ENCODE measurements around the gene BICD1. TPM values are rescaled to one million over a fixed set of nuclear protein-coding genes. Genes with fewer than 3 reads are reported as not detected.

Gene BICD1
- total RNA-seq, 1 experiment from 2014 or later = 41.3 TPM

GRCh38 chr12:32107359-32108267, 966 bp downstream of the BICD1 start:
- TF ChIP-seq CTCF (conservative IDR thresholded peaks at IDR 0.05) = no peak
- TF ChIP-seq EZH2 (IDR thresholded peaks at IDR 0.05; ENCODE audit: low read depth) = no peak
- H3K4me1 ChIP-seq (replicated peaks; ENCODE audit: insufficient read depth) = peaks cover 27% of the 10 kb centered on the region
- no peaks in the 10 kb centered on the region for H4K20me1 ChIP-seq (ENCODE audit: insufficient read depth)
- intact Hi-C loops (cut with micrococcal nuclease; ENCODE audit: unreplicated experiment) = loop anchor here (1.0 to 5.0 kb wide), 4 partner anchors 8 to 735 kb away; no protein-coding TSS in a partner anchor
- TSS peak; percentile 60 for BruUV-seq (replicated peaks)
- H3K27me3 ChIP-seq (ENCODE audit: insufficient read depth, low read depth) = no peaks in the 10 kb centered on the region
- no peaks in the 10 kb centered on the region for H3K9me3 ChIP-seq (ENCODE audit: insufficient read depth, low read depth)
- H3K79me2 ChIP-seq (ENCODE audit: low read depth) = peaks cover 48% of the 10 kb centered on the region
- H3F3A ChIP-seq (ENCODE audit: insufficient read depth, low read depth) = peaks cover 21% of the 10 kb centered on the region; the same call in 1 of the 2 replicates
- POLR2A ChIA-PET (ENCODE audit: unreplicated experiment) = interaction anchor here (0.6 to 1.1 kb wide), 2 partner anchors 8 to 185 kb away, joined by 4 to 6 read pairs; no protein-coding TSS in a partner anchor
- H3K27ac ChIP-seq = peak overlapping the region; percentile 71
- H2AFZ ChIP-seq = peak overlapping the region; percentile 93
- CTCF ChIA-PET = no interaction called here
- peak overlapping the region; percentile 80 for H3K4me2 ChIP-seq
- peak overlapping the region; percentile 93 for H3K4me3 ChIP-seq
- DNase-seq = peak; percentile 42 to 68
- no peaks in the 10 kb centered on the region for H3K9me2 ChIP-seq (ENCODE audit: insufficient read depth)
- H3K36me3 ChIP-seq (ENCODE audit: low read depth) = 0 out of 2 replicates have a peak, but pooled peaks cover 9% of the 10 kb centered on the region

- CTCF ChIA-PET = no interaction called here
- no peaks in the 10 kb centered on the region for H3K27me3 ChIP-seq (ENCODE audit: insufficient read depth, low read depth)
- peaks cover 21% of the 10 kb centered on the region; the same call in 1 of the 2 replicates for H3F3A ChIP-seq (ENCODE audit: insufficient read depth, low read depth)
- no TSS peak for BruUV-seq (replicated peaks)
- H3K79me2 ChIP-seq (ENCODE audit: low read depth) = peaks cover 58% of the 10 kb centered on the region
- H3K4me3 ChIP-seq = peak overlapping the region; percentile 93
- TF ChIP-seq EZH2 (IDR thresholded peaks at IDR 0.05; ENCODE audit: low read depth) (no peak), CTCF (conservative IDR thresholded peaks at IDR 0.05) (no peak)
- no peaks in the 10 kb centered on the region for H4K20me1 ChIP-seq (ENCODE audit: insufficient read depth)
- 0 out of 2 replicates have a peak, but pooled peaks cover 9% of the 10 kb centered on the region for H3K36me3 ChIP-seq (ENCODE audit: low read depth)
- intact Hi-C loops (cut with micrococcal nuclease; ENCODE audit: unreplicated experiment) = loop anchor here (5.0 kb wide), 1 partner anchor 736 kb away; no protein-coding TSS in a partner anchor
- DNase-seq = no peak
- peak overlapping the region; percentile 71 for H3K27ac ChIP-seq
- no peaks in the 10 kb centered on the region for H3K9me3 ChIP-seq (ENCODE audit: insufficient read depth, low read depth)
- POLR2A ChIA-PET (ENCODE audit: unreplicated experiment) = interaction anchor here (0.5 kb wide), 1 partner anchor 11 kb away, joined by 11 read pairs; no protein-coding TSS in a partner anchor
- H3K9me2 ChIP-seq (ENCODE audit: insufficient read depth) = no peaks in the 10 kb centered on the region
- peaks cover 27% of the 10 kb centered on the region for H3K4me1 ChIP-seq (replicated peaks; ENCODE audit: insufficient read depth)
- H3K4me2 ChIP-seq = peak overlapping the region; percentile 80
- no peak overlapping the region for H2AFZ ChIP-seq
Measured at GRCh38 chr12:32108787-32109186, 2.1 kb downstream of the BICD1 start.

GRCh38 chr12:32110417-32110816, 3.8 kb downstream of the BICD1 start:
- intact Hi-C loops (cut with micrococcal nuclease; ENCODE audit: unreplicated experiment) = no loop called here
- TF ChIP-seq CTCF (conservative IDR thresholded peaks at IDR 0.05) (no peak), EZH2 (IDR thresholded peaks at IDR 0.05; ENCODE audit: low read depth) (no peak)
- ChIA-PET POLR2A (ENCODE audit: unreplicated experiment) (no interaction called here), CTCF (no interaction called here)
- H3K9me2 ChIP-seq (ENCODE audit: insufficient read depth) = no peaks in the 10 kb centered on the region
- H3K4me3 ChIP-seq = no peak overlapping the region
- H3K36me3 ChIP-seq (ENCODE audit: low read depth) = 0 out of 2 replicates have a peak, but pooled peaks cover 9% of the 10 kb centered on the region
- H3K9me3 ChIP-seq (ENCODE audit: insufficient read depth, low read depth) = no peaks in the 10 kb centered on the region
- H3K79me2 ChIP-seq (ENCODE audit: low read depth) = peaks cover 64% of the 10 kb centered on the region
- BruUV-seq (replicated peaks) = no TSS peak
- peaks cover 35% of the 10 kb centered on the region for H3F3A ChIP-seq (ENCODE audit: insufficient read depth, low read depth)
- no peaks in the 10 kb centered on the region for H3K27me3 ChIP-seq (ENCODE audit: insufficient read depth, low read depth)
- H3K27ac ChIP-seq = no peak overlapping the region
- H3K4me1 ChIP-seq (replicated peaks; ENCODE audit: insufficient read depth) = peaks cover 39% of the 10 kb centered on the region
- no peaks in the 10 kb centered on the region for H4K20me1 ChIP-seq (ENCODE audit: insufficient read depth)
- peak overlapping the region; percentile 28; the same call in 1 of the 2 replicates for H3K4me2 ChIP-seq
- DNase-seq = no peak
- H2AFZ ChIP-seq = no peak overlapping the region

Measured in PC-9 (cell line).